WI38 (cell line): Measurements from ENCODE around the gene MAP3K20.
"Not testable (repeated sequence)": the region's sequence is repeated elsewhere in the genome, so short reads cannot be mapped to it uniquely, and the experiment has no call there.

ENCODE experiments used
- H3K4me3 ChIP-seq: 2 replicates; pipeline ENCODE4 v1.5.1; 2011; ENCODE audit warnings: low read depth, mild to moderate bottlenecking, control low read depth, low read length
- CTCF ChIP-seq: IDR thresholded peaks from 2 replicates; pipeline ENCODE4 v1.5.1; 2012; ENCODE audit warnings: low read depth, mild to moderate bottlenecking, control low read depth, low read length

Gene MAP3K20

GRCh38 chr2:173280853-173281252, 205.2 kb downstream of the MAP3K20 start:
- no peak overlapping the region for H3K4me3 ChIP-seq
- no peak for TF ChIP-seq CTCF

GRCh38 chr2:173281898-173282297, 206.3 kb downstream of the MAP3K20 start:
- H3K4me3 ChIP-seq = not testable (repeated sequence)

- no peak for TF ChIP-seq CTCF
These were observed 207.3 kb downstream of the MAP3K20 start for GRCh38 chr2:173282795-173283545.

GRCh38 chr2:173286153-173286809, 210.6 kb downstream of the MAP3K20 start:
- H3K4me3 ChIP-seq = no peak overlapping the region
- no peak for TF ChIP-seq CTCF

More at GRCh38 chr2:173282795-173283545, 207.3 kb downstream of the MAP3K20 start:
- no peak overlapping the region for H3K4me3 ChIP-seq

GRCh38 chr2:173287594-173287993, 211.9 kb downstream of the MAP3K20 start:
- no peak overlapping the region for H3K4me3 ChIP-seq
- no peak for TF ChIP-seq CTCF

GRCh38 chr2:173288561-173288960, 212.9 kb downstream of the MAP3K20 start:
- H3K4me3 ChIP-seq = no peak overlapping the region

GRCh38 chr2:173290046-173290445, 214.4 kb downstream of the MAP3K20 start:
- TF ChIP-seq CTCF = no peak
- H3K4me3 ChIP-seq = no peak overlapping the region

More at GRCh38 chr2:173288561-173288960, 212.9 kb downstream of the MAP3K20 start:
- no peak for TF ChIP-seq CTCF
